Measurements from ENCODE around the gene STK10.

STK10 gene

DNA sequence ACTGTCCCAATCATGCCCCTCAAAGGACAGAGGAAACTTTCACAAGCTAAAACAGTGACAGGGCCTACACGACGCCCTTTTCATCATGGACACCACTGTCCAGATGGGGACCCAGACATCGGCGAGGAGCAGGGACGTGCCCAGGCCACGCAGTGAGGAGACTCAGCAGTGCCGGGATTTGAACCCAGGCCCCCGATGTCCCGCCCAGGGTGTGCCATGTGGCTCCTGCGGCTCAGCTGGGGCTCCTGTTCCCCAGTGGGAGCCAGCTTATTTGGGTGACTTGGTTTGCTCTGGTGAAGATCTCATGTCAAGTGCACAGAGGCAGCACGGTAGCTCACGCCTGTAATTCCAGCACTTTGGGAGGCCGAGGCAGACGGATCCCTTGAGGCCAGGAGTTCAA is 82.2 kb downstream of the STK10 start:
- no peak for FAIRE-seq

DNA sequence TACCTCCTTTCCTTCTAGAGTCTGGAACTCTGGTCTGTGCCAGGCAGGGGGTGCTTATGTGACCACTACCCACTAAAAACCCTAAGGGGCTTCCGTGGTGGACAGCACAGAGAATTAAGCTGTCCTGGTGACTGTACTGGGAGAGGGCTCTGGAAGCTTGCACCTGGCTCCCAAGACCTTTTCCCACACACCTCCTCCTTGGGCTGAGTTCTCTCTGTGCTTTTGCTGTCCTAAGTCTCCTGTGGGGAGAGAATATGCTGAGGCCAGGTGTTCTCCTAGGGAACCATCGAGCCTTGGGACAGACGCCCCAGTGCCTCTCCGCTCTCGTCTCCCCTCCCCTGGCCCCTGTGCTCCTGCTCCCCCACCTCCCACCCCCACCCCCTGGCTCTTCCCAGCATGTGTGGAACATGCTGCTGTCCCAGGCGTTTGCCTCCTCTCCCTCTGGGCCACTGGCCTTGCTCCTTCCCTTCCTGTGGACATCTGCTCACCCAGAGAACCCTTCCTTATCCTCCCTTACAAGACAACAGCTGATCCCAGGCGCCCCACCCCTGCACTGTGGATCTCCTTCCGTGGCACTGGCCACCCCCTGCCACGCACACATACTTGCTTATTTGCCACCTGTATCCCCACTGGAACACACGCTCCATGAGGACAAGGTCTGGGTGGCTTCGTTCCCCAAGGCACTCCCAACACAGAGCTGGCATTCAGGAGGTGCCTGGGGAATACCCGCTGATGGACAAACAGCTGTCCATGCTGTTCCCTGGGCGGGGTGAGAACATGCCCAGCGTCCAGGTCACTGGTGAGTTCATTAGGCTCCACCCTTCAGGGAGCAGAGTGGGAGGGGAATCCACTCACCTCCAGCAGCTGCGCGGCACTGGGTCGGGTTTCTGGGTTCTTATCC is 83.0 kb downstream of the STK10 start:
- no peak for FAIRE-seq

DNA sequence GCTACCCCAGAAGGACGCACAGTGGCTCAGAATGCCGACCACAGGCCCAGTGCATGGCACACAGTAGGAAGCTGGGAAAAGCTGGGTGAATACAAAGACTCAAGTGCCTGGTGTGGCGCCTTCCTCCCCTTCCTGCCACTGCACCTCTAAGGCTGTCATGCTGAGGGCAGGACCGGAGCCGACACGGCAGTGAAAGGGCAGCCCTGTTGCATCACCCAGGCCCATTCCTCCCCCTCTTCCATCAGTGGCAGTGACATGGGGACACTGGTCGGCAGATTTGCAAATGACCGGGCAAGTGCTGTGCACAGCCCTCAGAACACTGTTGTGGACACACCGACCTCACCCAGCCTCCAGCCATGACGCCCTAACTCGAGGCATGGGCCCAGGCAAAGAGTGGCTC is 84.0 kb downstream of the STK10 start:
- no peak for FAIRE-seq

DNA sequence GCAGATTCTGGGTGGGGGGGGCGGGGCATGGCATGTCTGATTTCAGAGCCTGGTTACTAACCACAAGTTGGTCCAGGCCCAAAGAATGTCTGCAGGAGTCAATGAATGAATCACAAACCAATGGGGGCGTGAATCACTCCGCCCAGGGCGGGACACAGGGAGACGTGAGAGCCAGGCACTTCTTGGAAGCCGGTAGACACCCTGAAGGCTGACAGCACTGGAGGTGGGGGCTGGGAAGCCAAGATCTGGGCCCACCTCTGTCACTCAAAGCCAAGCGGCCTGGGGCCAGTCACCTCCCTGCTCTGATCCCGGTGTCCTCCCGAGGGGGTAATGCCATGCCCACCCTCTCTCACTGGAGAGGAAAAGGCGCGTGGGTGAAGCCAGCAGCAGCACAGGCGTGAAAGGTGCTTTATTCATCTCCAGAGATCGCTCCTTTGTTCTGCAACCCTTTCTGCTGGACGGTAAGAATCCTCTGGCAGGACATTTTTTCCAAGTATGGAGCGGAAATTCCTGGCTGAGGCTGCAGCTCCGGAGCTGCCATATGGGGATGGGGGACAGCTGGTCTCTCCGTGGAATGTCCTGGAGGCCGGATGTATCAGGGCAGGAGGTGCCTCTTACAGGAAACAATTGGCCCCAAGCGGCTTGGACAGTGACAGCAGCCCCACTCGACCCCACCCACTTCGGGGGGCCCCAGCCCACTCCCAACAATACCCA is 85.0 kb downstream of the STK10 start:
- no peak for FAIRE-seq

DNA sequence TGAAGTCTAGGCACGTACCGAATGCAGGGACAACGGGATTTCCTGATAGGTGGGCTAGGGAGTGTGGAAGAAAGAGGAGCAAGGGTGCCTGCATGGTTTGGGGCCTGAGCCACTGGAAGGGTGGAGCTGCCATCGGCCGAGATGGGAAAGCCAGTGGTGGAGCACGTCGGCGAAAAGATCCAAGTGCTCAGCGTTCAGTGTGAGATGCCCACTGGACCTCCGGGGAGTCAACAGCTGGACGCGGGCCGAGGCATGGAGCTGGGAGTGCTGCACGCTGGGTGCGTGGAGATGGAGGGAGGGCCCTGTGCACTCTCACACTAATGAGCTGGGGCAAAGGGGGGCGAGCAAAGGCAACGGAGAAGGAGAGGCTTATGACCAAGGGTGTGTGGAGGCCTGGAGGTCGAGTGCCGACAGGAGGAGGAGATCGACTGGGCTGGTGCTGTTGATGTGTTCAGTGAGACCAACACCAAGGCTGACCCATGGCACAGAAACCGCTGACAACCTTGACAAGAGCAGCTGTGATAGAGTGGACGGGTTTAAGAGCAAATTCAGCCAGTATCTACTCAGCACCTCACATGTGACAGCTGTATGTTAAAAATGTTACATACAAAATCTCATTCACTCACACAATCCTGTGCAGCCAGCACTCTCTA is 85.7 kb downstream of the STK10 start:
- no peak for FAIRE-seq

DNA sequence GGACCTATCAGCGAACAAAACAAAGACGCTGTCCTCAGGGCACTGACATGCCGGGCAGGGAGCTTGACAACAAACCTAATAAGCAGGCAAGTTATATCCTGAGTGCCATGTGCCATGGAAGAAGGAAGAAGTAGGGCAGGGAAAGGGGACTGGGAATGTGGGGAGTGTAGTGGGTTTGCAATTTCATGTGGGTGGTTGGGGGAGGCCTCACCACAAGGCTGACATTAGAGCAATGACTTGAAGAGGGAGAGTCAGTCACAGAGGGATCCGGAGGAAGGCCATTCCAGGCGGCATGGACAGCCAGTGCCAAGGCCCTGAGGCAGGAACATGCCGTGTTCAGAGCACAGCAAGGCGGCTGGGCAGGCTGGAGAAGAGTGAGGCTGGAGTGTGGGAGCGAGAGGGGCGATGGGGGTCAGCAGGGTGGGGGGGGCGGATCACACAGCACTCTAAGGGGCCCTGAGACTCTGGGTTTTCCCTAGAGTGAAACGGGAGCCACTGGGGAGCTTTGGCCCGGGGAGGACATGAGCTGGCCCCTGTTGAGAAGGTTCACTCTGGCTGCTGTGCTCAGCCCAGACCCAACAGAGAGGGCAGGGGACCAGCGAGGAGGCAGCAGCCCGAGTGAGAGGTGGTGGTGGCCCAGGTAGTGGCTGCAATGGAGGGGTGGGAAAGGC is 86.3 kb downstream of the STK10 start:
- FAIRE-seq, result no peak

DNA sequence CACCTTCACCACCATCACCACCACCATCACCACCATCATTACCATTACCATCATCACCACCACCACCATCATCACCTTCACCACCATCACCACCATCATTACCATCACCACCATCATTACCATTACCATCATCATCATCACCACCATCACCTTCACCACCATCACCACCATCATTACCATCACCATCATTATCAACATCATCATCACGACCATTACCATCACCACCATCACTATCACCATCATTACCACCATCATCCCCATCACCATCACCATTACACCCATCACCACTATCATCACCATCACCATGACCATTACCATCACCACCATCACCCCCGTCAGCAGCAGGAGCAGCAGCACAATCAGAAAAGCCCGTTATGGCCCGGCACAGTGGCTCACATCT is 89.1 kb downstream of the STK10 start:
- no peak for FAIRE-seq

DNA sequence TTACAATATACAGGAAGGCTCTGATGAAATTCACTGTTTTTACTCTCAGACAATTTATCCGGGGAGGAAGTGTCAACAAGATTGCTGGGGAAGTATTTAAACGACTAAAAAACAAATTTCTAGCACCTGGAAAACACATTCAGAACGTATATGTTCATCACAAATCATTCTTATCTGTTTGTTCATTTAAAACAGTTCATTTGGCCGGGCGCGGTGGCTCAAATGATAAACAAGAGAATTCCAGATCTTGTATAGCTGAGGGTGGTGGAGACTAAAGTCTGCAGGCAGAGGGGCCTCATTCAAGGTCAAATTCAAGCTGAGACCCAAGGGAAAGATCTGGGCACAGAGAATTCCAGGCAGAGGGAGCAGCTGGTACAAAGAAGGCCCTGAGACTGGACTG is 90.0 kb downstream of the STK10 start:
- FAIRE-seq, result no peak

DNA sequence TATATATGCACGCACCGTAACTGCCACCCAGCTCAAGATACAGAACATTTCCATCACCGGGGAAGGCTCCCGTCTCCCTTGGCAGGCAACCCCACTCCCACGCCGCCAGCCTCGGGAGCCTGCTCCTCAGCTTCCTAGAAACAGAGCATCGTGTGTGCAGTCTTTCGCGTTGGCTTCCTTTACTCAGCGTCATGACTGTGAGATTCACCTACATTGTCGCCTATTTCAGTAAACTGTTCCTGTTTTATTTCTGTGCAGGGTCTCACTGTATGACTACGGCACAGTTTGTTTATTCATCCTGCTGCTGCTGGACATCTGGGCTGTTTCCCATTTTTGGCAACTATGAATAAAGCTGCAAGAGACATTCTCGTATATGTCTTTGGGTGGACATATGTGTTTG is 90.7 kb downstream of the STK10 start:
- FAIRE-seq, result no peak

DNA sequence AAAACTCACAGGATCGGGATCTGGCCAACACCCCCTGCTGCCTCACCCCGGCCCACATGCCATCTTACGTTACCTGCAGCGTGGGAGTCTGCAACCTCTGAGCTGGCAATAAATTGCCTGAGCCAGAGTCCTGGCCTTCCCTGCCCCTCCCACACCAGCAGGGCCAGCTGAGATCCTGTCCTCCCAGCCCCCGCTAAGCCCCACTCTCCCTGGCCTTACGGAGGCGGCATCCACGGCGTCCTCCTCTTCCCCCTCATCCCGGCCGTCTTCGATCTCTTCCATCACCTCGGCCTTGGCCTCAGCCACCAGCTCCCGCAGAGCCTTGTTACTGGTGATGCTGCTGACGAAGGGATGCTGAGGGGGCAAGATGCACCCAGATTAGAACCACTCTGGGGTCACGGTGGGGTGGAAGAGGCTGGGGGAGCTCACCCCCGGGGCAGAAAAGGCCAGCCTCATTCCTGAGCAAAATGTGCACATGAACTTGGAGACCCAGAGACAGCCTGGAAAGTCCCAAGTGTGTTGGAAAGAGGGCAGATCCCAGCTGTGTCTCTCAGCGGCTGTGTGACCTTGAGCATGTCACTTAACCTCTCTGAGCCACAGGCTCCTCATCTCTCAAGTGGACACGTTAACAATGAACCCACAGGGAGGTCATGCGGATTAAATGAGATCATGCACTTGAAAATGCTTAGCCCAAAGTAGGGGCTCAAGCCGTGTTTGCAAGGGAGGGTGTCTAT is 91.7 kb downstream of the STK10 start:
- FAIRE-seq, result no peak

DNA sequence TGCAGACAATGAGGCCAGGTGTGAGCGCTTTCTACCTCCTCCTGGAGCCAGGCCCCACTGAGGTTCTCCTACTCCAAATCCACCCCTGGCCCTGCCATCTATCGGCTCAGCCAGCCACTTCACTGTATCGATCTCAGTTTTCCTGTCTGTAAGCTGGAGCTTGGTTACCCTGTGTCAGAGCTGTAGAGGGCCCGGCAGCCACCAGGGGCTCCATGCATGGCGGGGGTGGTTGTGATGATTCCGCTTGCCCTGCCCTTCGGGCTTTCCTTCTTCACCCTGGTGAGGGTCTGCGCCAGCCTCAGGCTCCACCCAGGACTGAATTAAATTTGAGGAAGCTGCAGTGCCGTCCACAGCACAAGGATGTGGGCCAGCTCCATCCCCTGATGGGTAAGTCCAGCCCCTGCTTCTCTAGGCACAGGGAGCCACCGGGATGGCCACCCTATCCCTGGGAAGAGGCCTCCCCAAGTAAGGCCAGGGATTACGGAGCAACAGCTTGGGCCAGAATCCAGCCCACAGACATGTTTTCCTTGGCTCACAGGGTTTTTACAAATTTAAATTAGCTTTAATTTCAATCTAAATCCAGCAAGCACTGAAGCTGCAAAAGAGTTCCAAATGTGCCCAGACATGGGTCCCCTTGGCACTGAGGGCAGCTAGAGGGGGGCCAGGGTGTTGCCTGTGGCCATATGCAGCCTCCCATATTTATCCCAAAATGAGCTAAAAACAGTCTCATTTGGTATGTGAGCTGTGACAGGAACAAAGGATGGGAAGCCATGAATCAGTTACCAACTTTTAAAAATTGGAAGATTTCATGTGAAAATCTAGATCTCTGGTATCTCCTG is 92.4 kb downstream of the STK10 start:
- no peak for FAIRE-seq

DNA sequence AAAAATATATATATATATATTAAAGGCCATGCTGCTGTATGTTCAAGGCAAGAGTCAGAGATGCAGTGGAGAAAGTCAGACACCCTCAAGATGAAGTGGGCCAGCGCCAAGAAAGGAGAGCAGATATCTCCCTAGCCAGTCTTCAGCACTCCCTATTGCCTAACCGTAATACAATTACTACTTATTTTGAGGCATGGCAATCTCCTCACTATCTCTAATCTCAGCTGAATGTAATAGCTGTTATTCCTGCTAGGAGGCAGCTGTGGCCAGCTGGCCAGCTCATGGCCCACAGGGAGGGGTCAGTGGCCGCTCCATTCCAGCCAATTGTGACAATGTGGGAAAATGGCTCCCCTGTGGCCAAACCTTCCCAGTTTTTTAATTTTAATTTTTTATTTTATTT is 94.1 kb downstream of the STK10 start:
- no peak for FAIRE-seq

DNA sequence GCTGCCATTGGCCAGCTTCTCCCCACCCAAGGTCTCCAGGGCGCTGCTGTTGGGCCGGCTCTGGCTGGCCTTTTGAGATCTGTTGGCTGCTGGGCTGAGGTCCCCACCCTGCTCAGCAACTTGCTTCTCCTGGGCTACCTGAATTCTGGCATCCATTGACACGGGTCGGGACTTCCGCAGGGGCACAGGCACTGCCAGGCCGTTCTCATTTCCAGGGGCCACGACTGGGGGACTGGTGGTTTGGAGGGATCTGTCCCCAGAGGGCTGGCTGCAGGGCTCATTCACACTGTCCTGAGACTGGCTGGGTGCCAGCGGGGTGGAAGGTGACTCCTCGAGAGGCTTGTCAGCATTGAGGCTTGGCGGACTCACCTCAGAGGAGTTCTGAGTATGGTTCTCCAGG is 94.5 kb downstream of the STK10 start:
- no peak for FAIRE-seq

DNA sequence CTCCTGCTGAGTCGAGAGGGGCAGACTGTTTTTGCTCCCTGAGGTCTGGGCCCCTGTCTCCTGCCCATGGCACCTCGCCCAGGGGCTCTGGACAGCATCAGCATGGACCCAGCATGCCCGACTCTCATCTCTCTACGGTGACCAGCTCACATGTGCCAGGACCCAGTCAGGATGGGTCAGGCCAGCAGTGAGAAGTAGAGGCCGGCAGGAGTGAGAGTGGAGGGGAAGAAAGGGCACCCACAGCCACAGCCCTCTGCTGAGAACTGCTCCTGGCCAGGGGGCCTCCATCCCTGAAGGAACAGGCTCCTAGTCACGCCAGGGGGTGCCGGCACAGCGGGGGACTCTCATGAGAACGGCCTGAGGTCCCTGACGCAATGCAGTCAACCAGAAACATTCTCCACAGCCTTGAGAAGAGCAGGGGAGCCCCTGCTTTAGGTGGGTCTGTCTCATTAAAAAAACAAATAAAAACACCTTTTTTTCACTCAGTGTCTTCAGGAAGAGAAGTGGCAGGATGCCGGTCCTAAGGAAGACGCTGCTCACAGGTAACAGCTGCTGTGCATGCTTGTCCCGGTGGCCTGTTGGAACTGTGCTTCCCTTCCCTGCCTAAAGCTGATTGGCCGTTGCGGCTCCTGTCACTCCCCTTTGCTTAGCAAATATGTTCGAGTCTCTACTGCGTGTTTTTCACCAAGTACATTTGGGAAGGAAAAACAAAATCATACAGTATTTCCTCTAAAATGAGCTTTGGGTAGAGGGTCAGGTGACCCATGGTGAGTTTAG is 95.9 kb downstream of the STK10 start:
- FAIRE-seq, result no peak

DNA sequence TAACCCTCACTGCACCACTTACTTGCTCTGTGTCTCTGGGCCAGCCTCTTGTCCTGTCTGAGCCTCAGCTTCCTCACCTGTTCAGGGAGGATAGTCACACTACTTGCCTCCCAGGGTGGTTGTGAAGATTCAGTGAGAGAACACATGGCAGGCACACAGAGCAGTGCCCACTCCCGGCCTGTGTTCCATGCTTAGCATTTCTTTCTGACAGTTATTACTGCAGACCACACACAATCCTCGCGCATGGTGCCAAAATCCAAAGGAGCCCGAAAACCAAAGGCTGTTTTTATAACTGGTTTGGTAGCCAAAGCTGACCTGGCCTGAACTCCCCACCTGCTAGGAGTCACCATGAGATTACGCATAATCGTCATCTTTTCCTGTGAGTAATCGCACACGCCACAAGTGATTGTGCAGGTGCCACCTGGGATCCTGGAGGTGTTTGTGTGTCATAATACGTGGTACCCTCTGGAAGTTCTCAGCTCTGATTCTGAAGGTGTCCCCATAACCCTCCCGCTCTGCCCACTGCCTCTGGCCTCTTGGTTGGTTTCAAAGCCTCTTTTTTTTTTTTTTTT is 97.0 kb downstream of the STK10 start:
- no peak for FAIRE-seq

DNA sequence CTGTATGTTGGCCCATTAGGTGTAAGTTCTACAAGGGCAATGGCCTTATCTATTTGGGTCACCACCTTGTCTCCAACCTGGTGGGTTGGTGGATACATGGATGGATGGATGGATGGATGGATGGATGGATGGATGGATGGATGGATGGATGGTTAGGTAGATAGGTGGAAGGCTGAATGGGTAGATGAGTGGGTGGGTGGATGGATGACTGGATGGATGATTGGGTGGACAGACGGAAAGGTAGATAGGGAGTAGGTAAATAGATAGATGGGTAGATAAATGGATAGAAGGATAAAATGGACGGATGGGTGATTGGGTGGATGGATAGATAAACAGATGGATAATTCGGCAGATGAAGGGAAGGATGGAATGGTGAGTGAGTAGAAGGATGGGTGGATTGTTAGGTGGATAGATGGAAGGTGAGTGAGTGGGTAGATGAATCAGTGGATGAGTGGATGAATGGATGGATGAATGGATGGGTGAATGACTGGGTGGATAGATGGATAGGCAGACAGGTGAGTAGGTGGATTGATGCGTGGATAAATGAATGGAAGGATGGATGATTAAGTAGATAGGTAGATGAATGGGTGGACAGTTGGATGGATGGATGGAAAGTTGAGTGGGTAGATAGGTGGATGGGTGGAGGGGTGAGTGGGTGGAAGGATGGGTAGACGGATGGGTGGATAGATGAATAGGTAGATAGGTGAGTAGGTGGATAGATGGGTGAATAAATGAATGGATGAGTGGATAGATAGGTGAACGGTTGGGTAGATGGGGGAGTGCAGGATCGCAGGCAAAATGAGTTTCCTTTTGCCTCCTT is 98.5 kb downstream of the STK10 start:
- no peak for FAIRE-seq

DNA sequence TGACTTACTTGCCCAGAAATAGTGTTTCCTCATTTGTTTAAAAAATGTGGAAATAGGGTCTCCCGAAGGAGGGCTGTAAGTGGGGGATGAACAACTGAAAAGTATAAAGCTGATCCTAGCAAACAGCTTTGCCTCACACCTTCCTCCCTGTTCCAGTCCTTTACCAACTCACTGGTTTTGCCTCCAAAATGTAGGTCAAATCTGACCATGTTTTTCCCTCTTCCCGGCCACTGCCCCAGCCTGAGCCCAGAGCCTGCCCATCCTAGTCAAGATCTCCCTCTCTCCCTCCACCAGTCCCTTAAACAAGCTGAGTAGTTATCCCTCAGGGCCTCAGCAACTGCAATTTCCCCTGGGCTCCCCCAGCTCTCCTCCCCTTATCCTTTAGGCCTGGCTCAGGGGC is 99.2 kb downstream of the STK10 start:
- no peak for FAIRE-seq

DNA sequence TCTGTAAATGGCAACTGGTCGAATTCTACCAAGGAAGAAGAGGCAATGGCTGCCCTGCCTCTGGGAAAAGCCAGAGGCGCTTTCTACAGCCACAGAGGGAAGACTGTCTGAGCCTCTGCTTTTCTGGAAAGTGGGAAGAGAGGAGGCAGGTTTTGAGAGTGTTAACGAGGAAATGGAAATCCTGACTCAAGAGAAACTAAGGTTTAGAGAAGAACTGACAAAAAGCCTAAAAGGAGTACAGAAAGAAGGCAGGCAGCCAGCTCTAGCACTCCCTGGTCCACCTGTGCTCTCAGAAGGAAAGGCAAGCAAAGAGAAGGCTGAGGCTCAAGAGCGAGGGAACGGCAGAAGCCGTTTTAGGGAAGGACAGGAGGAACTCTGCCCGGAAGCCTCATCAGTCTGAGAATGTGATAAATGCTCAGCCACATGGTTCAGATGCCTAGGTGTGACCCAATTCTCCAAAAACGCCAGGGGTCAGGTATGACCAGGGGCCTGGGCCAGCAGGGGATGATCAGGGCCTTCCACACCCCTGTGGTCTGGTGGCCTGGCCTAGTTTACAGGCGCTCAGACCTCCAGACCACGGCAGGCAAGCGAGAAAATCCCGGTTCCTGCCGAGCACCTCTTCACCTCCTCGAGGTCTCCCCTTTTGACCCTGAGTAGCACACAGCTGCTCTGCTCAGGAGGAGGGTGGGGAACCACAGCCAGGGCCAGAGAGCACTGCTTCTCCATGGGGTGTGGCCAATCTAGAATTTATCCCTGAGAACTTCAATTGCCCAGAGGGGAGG is 101.6 kb downstream of the STK10 start:
- no peak for FAIRE-seq

DNA sequence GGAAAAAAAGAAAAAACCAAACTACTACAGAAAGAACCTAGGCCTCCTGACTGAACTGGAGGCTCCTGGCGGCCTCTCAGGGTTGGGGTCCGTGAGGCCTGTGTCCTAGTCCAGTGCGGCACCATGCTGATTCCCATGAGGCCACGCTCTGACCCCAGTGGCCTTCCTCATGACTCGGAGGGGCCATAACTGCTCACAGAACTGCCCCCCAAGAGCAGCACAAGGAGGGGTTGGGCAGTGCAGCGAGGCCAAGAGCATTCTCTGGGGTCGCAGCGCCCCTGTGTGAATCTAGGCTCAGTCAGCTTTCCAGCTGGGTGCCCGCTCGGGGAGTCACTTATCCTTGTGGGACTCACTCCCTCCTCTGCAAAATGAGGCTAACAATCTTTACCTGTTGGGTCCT is 102.3 kb downstream of the STK10 start:
- no peak for FAIRE-seq

Data from G401.6 (cell line).